HepG2 (cell line): ENCODE results near the gene WDR54. TPM values are rescaled to one million over a fixed set of nuclear protein-coding genes. Genes with fewer than 3 reads are reported as not detected.
A peak's percentile ranks its signal among the peaks of the same experiment; 100 is the strongest.

Experiments used
- BCL3 ChIP-seq: sonication (generic); formaldehyde crosslinking; IDR thresholded peaks from 2 replicates; pipeline ENCODE4 v1.5.1; 2020; ENCODE audit warnings: mild to moderate bottlenecking, missing genetic modification reagents, moderate library complexity
- CENPBD1 ChIP-seq: sonication (generic); formaldehyde crosslinking; IDR thresholded peaks from 2 replicates; pipeline ENCODE4 v1.8.0; 2022; ENCODE audit warnings: missing genetic modification reagents, low read depth, mild to moderate bottlenecking, borderline replicate concordance
- GFI1 ChIP-seq: sonication (generic); formaldehyde crosslinking; IDR thresholded peaks from 2 replicates; pipeline ENCODE4 v1.5.0; 2020; ENCODE audit warnings: missing genetic modification reagents, mild to moderate bottlenecking, borderline replicate concordance
- HMG20A ChIP-seq: IDR thresholded peaks from 2 replicates; pipeline ENCODE4 v1.6.1; 2016; ENCODE audit warnings: borderline replicate concordance
- HNF4G ChIP-seq, 2 experiments: sonication (generic) in 1 of 2; formaldehyde crosslinking in 1 of 2; IDR thresholded peaks; 2 replicates each; pipeline versions ENCODE4 v1.4.0 to v1.6.1; 2011 to 2020; ENCODE audit warnings: borderline replicate concordance in 2 of 2, low read depth in 2 of 2, mild to moderate bottlenecking in 2 of 2, low read length in 1 of 2, missing genetic modification reagents in 1 of 2, moderate library complexity in 1 of 2
- NR2F1 ChIP-seq, 2 experiments: fragments of 450-650 bp in 1 of 2; formaldehyde crosslinking in 1 of 2; IDR thresholded peaks; 2 replicates each; pipeline versions ENCODE4 v1.5.0 to v1.6.1; 2016 to 2020; ENCODE audit warnings: mild to moderate bottlenecking in 1 of 2, missing compliant biosample characterization in 1 of 2, missing genetic modification reagents in 1 of 2, moderate library complexity in 1 of 2
- POGZ ChIP-seq: sonication (generic); formaldehyde crosslinking; IDR thresholded peaks from 2 replicates; pipeline ENCODE4 v1.4.0; 2020; ENCODE audit warnings: mild to moderate bottlenecking, missing genetic modification reagents
- RBFOX2 ChIP-seq: fragments of 200-400 bp; formaldehyde crosslinking; IDR thresholded peaks from 2 replicates; pipeline ENCODE4 v1.6.1; 2017; ENCODE audit warnings: low read depth, mild to moderate bottlenecking, low read length
- RCOR2 ChIP-seq: IDR thresholded peaks from 2 replicates; pipeline ENCODE4 v1.6.1; 2016; ENCODE audit warnings: missing biosample characterization, missing genetic modification reagents
- TBL1XR1 ChIP-seq: fragments of 150-350 bp; IDR thresholded peaks from 2 replicates; pipeline ENCODE4 v1.6.1; 2014; ENCODE audit warnings: borderline replicate concordance, low read length; ENCODE audit not compliant: partially characterized antibody
- TFAP4 ChIP-seq: sonication (generic); IDR thresholded peaks from 2 replicates; pipeline ENCODE4 v1.6.1; 2016; ENCODE audit warnings: low read depth, borderline replicate concordance
- TIGD3 ChIP-seq: sonication (generic); formaldehyde crosslinking; IDR thresholded peaks from 2 replicates; pipeline ENCODE4 v1.5.1; 2020; ENCODE audit warnings: mild to moderate bottlenecking, missing genetic modification reagents, borderline replicate concordance
- ZNF143 ChIP-seq: sonication (generic); formaldehyde crosslinking; IDR thresholded peaks from 2 replicates; pipeline ENCODE4 v1.4.0; 2020; ENCODE audit warnings: missing genetic modification reagents
- ZNF280D ChIP-seq: sonication (generic); formaldehyde crosslinking; IDR thresholded peaks from 2 replicates; pipeline ENCODE4 v1.5.1; 2020; ENCODE audit warnings: mild to moderate bottlenecking, missing genetic modification reagents
- ZNF282 ChIP-seq: fragments of 450-650 bp; IDR thresholded peaks from 2 replicates; pipeline ENCODE4 v1.6.1; 2018; ENCODE audit not compliant: partially characterized antibody
- ZNF383 ChIP-seq: sonication (generic); formaldehyde crosslinking; IDR thresholded peaks from 2 replicates; pipeline ENCODE4 v1.4.0; 2020; ENCODE audit warnings: missing genetic modification reagents, mild to moderate bottlenecking, borderline replicate concordance
- ZNF589 ChIP-seq: sonication (generic); formaldehyde crosslinking; conservative IDR thresholded peaks from 2 replicates; pipeline ENCODE4 v1.8.0; 2022; ENCODE audit warnings: mild to moderate bottlenecking, moderate library complexity, missing genetic modification reagents
- ZNF629 ChIP-seq: sonication (generic); formaldehyde crosslinking; conservative IDR thresholded peaks from 2 replicates; pipeline ENCODE4 v1.5.0; 2020; ENCODE audit warnings: missing genetic modification reagents
- ZNF841 ChIP-seq: sonication (generic); formaldehyde crosslinking; IDR thresholded peaks from 2 replicates; pipeline ENCODE4 v1.8.1; 2023; ENCODE audit warnings: missing genetic modification reagents, borderline replicate concordance
- ZNF883 ChIP-seq: sonication (generic); formaldehyde crosslinking; IDR thresholded peaks from 2 replicates; pipeline ENCODE4 v1.5.1; 2020; ENCODE audit warnings: mild to moderate bottlenecking, missing genetic modification reagents; ENCODE audit errors: not compliant biosample characterization
- ZNF891 ChIP-seq: sonication (generic); formaldehyde crosslinking; IDR thresholded peaks from 2 replicates; pipeline ENCODE4 v1.5.0; 2020; ENCODE audit warnings: mild to moderate bottlenecking, missing genetic modification reagents
- ZSCAN21 ChIP-seq: sonication (generic); formaldehyde crosslinking; IDR thresholded peaks from 2 replicates; pipeline ENCODE4 v1.8.0; 2022; ENCODE audit warnings: mild to moderate bottlenecking, missing genetic modification reagents, moderate library complexity, borderline replicate concordance
- polyA plus RNA-seq, 8 experiments: library from polyadenylated mRNA; depleted of rRNA in 3 of 8; stranded (reverse) in 7 of 8; unstranded in 1 of 8; fragments of >200 nt; fragmentation: Illumina TruSeq in 4 of 8; extraction: Trizol in 4 of 8; gene quantifications; 2 replicates each; pipeline versions ENCODE4 v1.2.1 to v1.2.3, GENCODE V29; 2011 to 2016; ENCODE audit warnings: low read depth in 4 of 8, missing spikeins in 1 of 8, mixed read lengths in 1 of 8; ENCODE audit not compliant: insufficient read depth in 1 of 8
- total RNA-seq, 5 experiments: library from RNA; depleted of rRNA; stranded (reverse); fragments of >200 nt; fragmentation: Illumina TruSeq; extraction: Trizol; gene quantifications; 2 replicates each; pipeline ENCODE4 v1.2.3, GENCODE V29; 2016; ENCODE audit warnings: low read depth in 1 of 5

The WDR54 gene
- total and polyA plus RNA-seq, 2 of the 13 experiments (the other 11 are each of a cell fraction or from before 2014, with no cell fraction given) = 2.0 to 17.3 TPM

GRCh38 chr2:74457549-74458131 lies 36.1 kb downstream of the WDR54 start (continued):
- TF ChIP-seq RCOR2 (no peak), NR2F1 (CRISPR knock-in tag; IDR thresholded peaks at IDR 0.05) (0 out of 4 replicates have a peak, but pooled peaks of 1 of the 2 experiments have one; percentile 1), HMG20A (no peak), RBFOX2 (peak; percentile 85), ZNF280D (CRISPR knock-in tag) (peak; percentile 81), ZNF383 (no peak), ZNF629 (no peak), GFI1 (CRISPR knock-in tag) (no peak), ZNF841 (CRISPR knock-in tag) (no peak), POGZ (no peak), ZNF143 (no peak; the same call in 1 of the 2 replicates), HNF4G (IDR thresholded peaks at IDR 0.05; ENCODE audit: borderline replicate concordance, low read depth, low read length) (peak; percentile 30; the same call in 1 of the 2 replicates), HNF4G (CRISPR knock-in tag; IDR thresholded peaks at IDR 0.05; ENCODE audit: borderline replicate concordance, low read depth) (peak; percentile 28; the same call in 1 of the 2 replicates), BCL3 (CRISPR knock-in tag) (no peak; the same call in 1 of the 2 replicates), TFAP4 (peak; percentile 65; the same call in 1 of the 2 replicates), ZNF282 (no peak), TIGD3 (no peak), ZNF589 (CRISPR knock-in tag) (peak; percentile 89), TBL1XR1 (no peak), ZNF891 (CRISPR knock-in tag) (peak; percentile 72), ZNF883 (CRISPR knock-in tag) (peak; percentile 84), CENPBD1 (CRISPR knock-in tag) (no peak), ZSCAN21 (no peak; the same call in 1 of the 2 replicates)
